Trophoblast cell (in vitro differentiated cells and primary cell): Measurements from ENCODE around the gene PLEKHA5.

Experiments used
- DNase-seq, 2 donors: peaks; one replicate each; pipeline ENCODE4 v3.0.0-alpha.2; 2016
- H2AFZ ChIP-seq: 2 replicates; pipeline ENCODE4 v1.6.1; 2013; ENCODE audit warnings: low read length, moderate library complexity, mild to moderate bottlenecking; ENCODE audit not compliant: insufficient read depth, poor library complexity
- H2AK5ac ChIP-seq: 2 replicates; pipeline ENCODE4 v1.6.1; 2013; ENCODE audit warnings: mild to moderate bottlenecking, low read length
- H2BK120ac ChIP-seq: 2 replicates; pipeline ENCODE4 v1.6.1; 2013; ENCODE audit warnings: low read length, mild to moderate bottlenecking, moderate library complexity; ENCODE audit not compliant: insufficient read depth, poor library complexity
- H2BK12ac ChIP-seq: 2 replicates; pipeline ENCODE4 v1.6.1; 2013; ENCODE audit warnings: mild to moderate bottlenecking, low read length, moderate library complexity
- H2BK5ac ChIP-seq: 2 replicates; pipeline ENCODE4 v1.6.1; 2013; ENCODE audit warnings: low read length, low read depth, moderate library complexity, mild to moderate bottlenecking; ENCODE audit not compliant: poor library complexity
- H3K14ac ChIP-seq: 2 replicates; pipeline ENCODE4 v1.6.1; 2013; ENCODE audit warnings: mild to moderate bottlenecking, low read length
- H3K18ac ChIP-seq: 2 replicates; pipeline ENCODE4 v1.6.1; 2013; ENCODE audit warnings: mild to moderate bottlenecking, low read length
- H3K23ac ChIP-seq: 2 replicates; pipeline ENCODE4 v1.6.1; 2013; ENCODE audit warnings: low read length
- H3K27ac ChIP-seq: 2 replicates; pipeline ENCODE4 v1.5.1; 2013; ENCODE audit warnings: low read depth, mild to moderate bottlenecking, inconsistent platforms, low read length, moderate library complexity
- H3K27me3 ChIP-seq: 2 replicates; pipeline ENCODE4 v1.6.1; 2013; ENCODE audit warnings: inconsistent platforms, mild to moderate bottlenecking, low read length, moderate library complexity; ENCODE audit not compliant: insufficient read depth
- H3K36me3 ChIP-seq, 2 experiments: 1 replicate in 1 of 2; 2 replicates in 1 of 2; pipeline ENCODE4 v1.6.1; 2013; ENCODE audit warnings: low read length in 2 of 2, mild to moderate bottlenecking in 2 of 2, moderate library complexity in 1 of 2; ENCODE audit not compliant: insufficient read depth in 2 of 2, control insufficient read depth in 1 of 2
- H3K4ac ChIP-seq: 2 replicates; pipeline ENCODE4 v1.6.1; 2013; ENCODE audit warnings: low read depth, mild to moderate bottlenecking, low read length, moderate library complexity
- H3K4me1 ChIP-seq, 2 experiments: 1 replicate in 1 of 2; 2 replicates in 1 of 2; pipeline ENCODE4 v1.6.1; 2013; ENCODE audit warnings: low read length in 2 of 2, mild to moderate bottlenecking in 2 of 2, moderate library complexity in 1 of 2; ENCODE audit not compliant: insufficient read depth in 2 of 2, control insufficient read depth in 1 of 2
- H3K4me2 ChIP-seq: 2 replicates; pipeline ENCODE4 v1.6.1; 2013; ENCODE audit warnings: inconsistent platforms, mild to moderate bottlenecking, low read length, moderate library complexity
- H3K4me3 ChIP-seq: 2 replicates; pipeline ENCODE4 v1.5.1; 2013; ENCODE audit warnings: mild to moderate bottlenecking, low read depth, low read length, inconsistent platforms
- H3K79me1 ChIP-seq: one replicate; pipeline ENCODE4 v1.6.1; 2013; ENCODE audit warnings: low read length
- H3K79me2 ChIP-seq: 2 replicates; pipeline ENCODE4 v1.6.1; 2013; ENCODE audit warnings: low read length, mild to moderate bottlenecking; ENCODE audit not compliant: control insufficient read depth, insufficient read depth, poor library complexity
- H3K9ac ChIP-seq: 2 replicates; pipeline ENCODE4 v1.6.1; 2013; ENCODE audit warnings: mild to moderate bottlenecking, low read length
- H3K9me3 ChIP-seq: 2 replicates; pipeline ENCODE4 v1.6.1; 2013; ENCODE audit warnings: low read depth, mild to moderate bottlenecking, control low read depth, inconsistent platforms, low read length; ENCODE audit not compliant: insufficient read depth
- H4K12ac ChIP-seq: 2 replicates; pipeline ENCODE4 v1.6.1; 2013; ENCODE audit warnings: low read depth, mild to moderate bottlenecking, low read length, moderate library complexity
- H4K8ac ChIP-seq: 2 replicates; pipeline ENCODE4 v1.6.1; 2013; ENCODE audit warnings: low read depth, mild to moderate bottlenecking, low read length, moderate library complexity
- H4K91ac ChIP-seq: one replicate; pipeline ENCODE4 v1.6.1; 2013; ENCODE audit warnings: low read depth, mild to moderate bottlenecking, low read length, moderate library complexity
- WGBS: extraction: QIAGEN DNeasy Blood & Tissue Kit; methylation state at CpG from one replicate; pipeline ENCODE4 v1.1.7; 2013; ENCODE audit warnings: missing lambda C conversion rate; ENCODE audit not compliant: insufficient read length, insufficient coverage; ENCODE audit errors: extremely low coverage; 5-methylcytosine and 5-hydroxymethylcytosine counted together

Gene PLEKHA5

DNA sequence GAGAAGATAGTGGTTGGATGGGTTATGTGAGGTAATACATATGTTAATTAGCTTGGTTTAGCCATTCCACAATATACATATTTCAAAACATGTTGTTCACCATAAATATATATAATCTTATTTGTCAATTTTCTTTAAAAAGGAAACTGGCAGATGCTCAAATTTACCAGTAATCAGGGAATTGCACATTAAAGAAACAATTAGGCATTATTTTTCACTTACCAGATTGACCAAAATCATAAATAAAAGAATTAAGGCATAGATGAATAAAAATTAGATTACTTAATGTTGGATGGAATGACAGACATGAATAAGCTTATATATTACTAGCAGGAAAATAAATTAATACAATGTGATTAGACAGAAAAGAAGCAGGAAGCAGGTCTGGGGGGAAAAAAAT is 147.2 kb downstream of the PLEKHA5 start:
- H4K91ac ChIP-seq = no peak overlapping the region
- no peak overlapping the region for H2BK120ac ChIP-seq
- no peak overlapping the region for H4K8ac ChIP-seq
- no peak overlapping the region for H3K4ac ChIP-seq
- peaks cover 13 to 16% of the 10 kb centered on the region in 2 experiments for H3K36me3 ChIP-seq
- no peaks in the 10 kb centered on the region for H3K79me2 ChIP-seq
- no peak overlapping the region for H2BK12ac ChIP-seq
- H3K9me3 ChIP-seq = no peaks in the 10 kb centered on the region
- H3K79me1 ChIP-seq = peaks cover 4% of the 10 kb centered on the region
- H3K14ac ChIP-seq = no peak overlapping the region
- H3K4me3 ChIP-seq = no peak overlapping the region
- H3K27ac ChIP-seq = no peak overlapping the region
- H3K4me1 ChIP-seq = peaks cover 4 to 5% of the 10 kb centered on the region in 2 experiments
- no peak overlapping the region for H2AFZ ChIP-seq
- no peak overlapping the region for H2AK5ac ChIP-seq
- no peak overlapping the region for H3K4me2 ChIP-seq
- no peak overlapping the region for H3K18ac ChIP-seq
- H3K9ac ChIP-seq = no peak overlapping the region
- no peak overlapping the region for H2BK5ac ChIP-seq
- no peak overlapping the region for H3K23ac ChIP-seq
- no peak overlapping the region for H4K12ac ChIP-seq
- H3K27me3 ChIP-seq = no peaks in the 10 kb centered on the region
- DNase-seq = no peak

DNA sequence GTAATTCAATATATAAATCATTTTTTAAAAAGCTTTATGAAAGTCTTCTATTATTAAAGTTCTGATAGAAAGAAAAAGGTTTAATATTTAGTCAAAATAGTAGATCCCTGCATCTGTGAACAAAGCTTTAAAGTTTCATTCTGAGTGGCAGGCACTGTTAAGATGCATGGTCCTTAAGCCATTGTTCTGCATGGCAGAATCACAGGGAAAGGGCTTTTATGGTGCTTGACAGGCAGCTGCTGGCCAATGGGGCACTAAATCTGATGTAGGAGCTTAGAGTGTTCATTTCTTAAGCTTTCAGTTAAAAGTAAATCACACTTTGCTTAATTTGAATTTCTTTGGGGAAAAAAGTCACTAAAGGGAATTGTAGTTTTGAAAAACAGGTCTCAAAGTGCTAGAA is 148.2 kb downstream of the PLEKHA5 start:
- no peak overlapping the region for H3K4me2 ChIP-seq
- DNase-seq = no peak
- peaks cover 13 to 16% of the 10 kb centered on the region in 2 experiments for H3K36me3 ChIP-seq
- H3K4me3 ChIP-seq = no peak overlapping the region
- no peak overlapping the region for H2BK120ac ChIP-seq
- H3K23ac ChIP-seq = no peak overlapping the region
- H3K27ac ChIP-seq = no peak overlapping the region
- H4K12ac ChIP-seq = no peak overlapping the region
- H4K91ac ChIP-seq = no peak overlapping the region
- H2AFZ ChIP-seq = no peak overlapping the region
- H3K27me3 ChIP-seq = no peaks in the 10 kb centered on the region
- H2BK5ac ChIP-seq = no peak overlapping the region
- H3K4ac ChIP-seq = no peak overlapping the region
- H3K9me3 ChIP-seq = no peaks in the 10 kb centered on the region
- no peak overlapping the region for H2AK5ac ChIP-seq
- H3K18ac ChIP-seq = no peak overlapping the region
- H2BK12ac ChIP-seq = no peak overlapping the region
- H3K14ac ChIP-seq = no peak overlapping the region
- H3K79me2 ChIP-seq = no peaks in the 10 kb centered on the region
- H3K4me1 ChIP-seq = peaks cover 4 to 5% of the 10 kb centered on the region in 2 experiments
- H3K9ac ChIP-seq = no peak overlapping the region
- H3K79me1 ChIP-seq = peaks cover 4% of the 10 kb centered on the region
- H4K8ac ChIP-seq = no peak overlapping the region

DNA sequence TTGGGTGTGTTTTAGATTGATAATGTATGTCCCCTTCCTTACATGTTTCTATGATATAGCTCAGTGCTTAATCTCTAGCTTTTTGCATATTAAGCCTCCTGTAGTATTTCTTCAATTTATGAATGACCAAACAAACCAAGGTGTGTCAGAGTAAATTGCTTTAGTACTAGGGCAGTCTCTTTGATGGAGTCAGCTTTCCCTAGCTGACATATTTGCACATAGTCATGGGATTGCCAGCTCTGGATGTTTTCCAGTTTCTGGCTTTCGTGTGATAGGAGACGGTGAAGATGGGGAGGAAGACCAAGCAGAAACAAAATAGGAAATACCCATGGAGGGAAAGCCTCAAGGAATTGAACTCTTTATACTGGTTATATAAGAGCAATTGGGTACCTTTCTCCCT is 148.9 kb downstream of the PLEKHA5 start:
- H3K23ac ChIP-seq = no peak overlapping the region
- no peak overlapping the region for H3K14ac ChIP-seq
- no peak overlapping the region for H2BK5ac ChIP-seq
- no peak overlapping the region for H3K27ac ChIP-seq
- no peak overlapping the region for H2AK5ac ChIP-seq
- no peak overlapping the region for H2BK12ac ChIP-seq
- H2BK120ac ChIP-seq = no peak overlapping the region
- no peaks in the 10 kb centered on the region for H3K79me2 ChIP-seq
- H3K18ac ChIP-seq = no peak overlapping the region
- no peak overlapping the region for H3K4ac ChIP-seq
- no peak overlapping the region for H3K4me2 ChIP-seq
- H3K9ac ChIP-seq = no peak overlapping the region
- H2AFZ ChIP-seq = no peak overlapping the region
- H4K12ac ChIP-seq = no peak overlapping the region
- H4K8ac ChIP-seq = no peak overlapping the region
- H3K27me3 ChIP-seq = no peaks in the 10 kb centered on the region
- peaks cover 3% of the 10 kb centered on the region for H3K79me1 ChIP-seq
- H3K4me1 ChIP-seq = peaks cover 3 to 4% of the 10 kb centered on the region in 2 experiments
- no peak for DNase-seq
- H3K36me3 ChIP-seq = peaks cover 12 to 14% of the 10 kb centered on the region in 2 experiments
- WGBS = no CpG with 5 or more reads among the region's 2 CpGs
- H4K91ac ChIP-seq = no peak overlapping the region
- no peak overlapping the region for H3K4me3 ChIP-seq
- no peaks in the 10 kb centered on the region for H3K9me3 ChIP-seq

DNA sequence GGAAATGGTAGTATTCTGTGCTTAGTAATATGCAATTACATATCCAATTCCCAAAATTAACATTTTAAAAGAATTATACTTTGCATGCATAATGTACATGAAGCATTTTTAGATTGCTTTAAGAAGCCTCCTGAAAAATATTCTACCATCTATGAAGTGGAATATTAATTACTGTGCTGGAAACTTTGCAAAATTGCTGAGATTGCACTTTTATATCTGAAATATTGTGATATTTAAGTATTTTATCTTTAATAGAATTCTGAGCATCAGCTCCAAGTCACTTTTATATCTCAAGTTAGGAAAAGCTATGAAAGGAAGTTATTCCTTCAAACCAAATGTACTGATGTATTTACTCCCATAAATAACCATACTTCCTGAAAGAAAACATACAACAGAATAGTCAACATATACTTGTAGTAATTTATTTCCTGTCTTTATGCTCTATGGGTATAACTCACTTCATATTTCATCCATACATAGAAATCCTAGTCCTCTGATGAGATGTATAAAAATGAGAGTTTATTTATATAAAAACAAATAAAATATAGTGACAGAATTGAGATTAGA is 152.7 kb downstream of the PLEKHA5 start:
- Histone ChIP-seq H2AFZ (no peak overlapping the region), H3K9me3 (no peaks in the 10 kb centered on the region), H3K79me1 (no peaks in the 10 kb centered on the region), H4K8ac (no peak overlapping the region), H3K4ac (no peak overlapping the region), H2AK5ac (no peak overlapping the region), H3K18ac (no peak overlapping the region), H3K27ac (no peak overlapping the region), H3K14ac (no peak overlapping the region), H4K12ac (no peak overlapping the region), H2BK120ac (no peak overlapping the region), H3K36me3 (peaks cover 16 to 18% of the 10 kb centered on the region in 2 experiments), H3K4me3 (no peak overlapping the region), H3K4me1 (no peaks in the 10 kb centered on the region), H3K9ac (no peak overlapping the region), H3K4me2 (no peak overlapping the region), H3K27me3 (no peaks in the 10 kb centered on the region), H3K23ac (no peak overlapping the region), H2BK5ac (no peak overlapping the region), H2BK12ac (no peak overlapping the region), H3K79me2 (no peaks in the 10 kb centered on the region), H4K91ac (no peak overlapping the region)
- DNase-seq = no peak
